Coronary artery (tissue), 2 donors: ENCODE results near the gene PHPT1.

Experiments used
- DNase-seq: peaks from one replicate; pipeline ENCODE4 v3.0.0-alpha.2; 2017; ENCODE audit warnings: low spot score
- H3K27ac ChIP-seq, 2 donors: fragments of 200-600 bp; sonication (generic); one replicate each; pipeline ENCODE4 v1.5.1; 2016 to 2019
- H3K4me3 ChIP-seq: fragments of 200-600 bp; sonication (generic); 2 replicates; pipeline ENCODE4 v1.5.1; 2016; ENCODE audit warnings: mild to moderate bottlenecking, moderate library complexity
- TF ChIP-seq, protein P1 (sequence below): fragments of 200-600 bp; sonication (generic); IDR thresholded peaks from one replicate; pipeline ENCODE4 v1.5.1; 2019; ENCODE audit warnings: antibody characterized with exemption

The PHPT1 gene

GRCh38 chr9:136857581-136858412 is 8.6 kb downstream of the PHPT1 start:
- peak; percentile 75 for DNase-seq
- H3K4me3 ChIP-seq, result no peak overlapping the region
- TF ChIP-seq, protein P1, sequence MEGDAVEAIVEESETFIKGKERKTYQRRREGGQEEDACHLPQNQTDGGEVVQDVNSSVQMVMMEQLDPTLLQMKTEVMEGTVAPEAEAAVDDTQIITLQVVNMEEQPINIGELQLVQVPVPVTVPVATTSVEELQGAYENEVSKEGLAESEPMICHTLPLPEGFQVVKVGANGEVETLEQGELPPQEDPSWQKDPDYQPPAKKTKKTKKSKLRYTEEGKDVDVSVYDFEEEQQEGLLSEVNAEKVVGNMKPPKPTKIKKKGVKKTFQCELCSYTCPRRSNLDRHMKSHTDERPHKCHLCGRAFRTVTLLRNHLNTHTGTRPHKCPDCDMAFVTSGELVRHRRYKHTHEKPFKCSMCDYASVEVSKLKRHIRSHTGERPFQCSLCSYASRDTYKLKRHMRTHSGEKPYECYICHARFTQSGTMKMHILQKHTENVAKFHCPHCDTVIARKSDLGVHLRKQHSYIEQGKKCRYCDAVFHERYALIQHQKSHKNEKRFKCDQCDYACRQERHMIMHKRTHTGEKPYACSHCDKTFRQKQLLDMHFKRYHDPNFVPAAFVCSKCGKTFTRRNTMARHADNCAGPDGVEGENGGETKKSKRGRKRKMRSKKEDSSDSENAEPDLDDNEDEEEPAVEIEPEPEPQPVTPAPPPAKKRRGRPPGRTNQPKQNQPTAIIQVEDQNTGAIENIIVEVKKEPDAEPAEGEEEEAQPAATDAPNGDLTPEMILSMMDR, result no peak
- no peak overlapping the region for H3K27ac ChIP-seq

DNA sequence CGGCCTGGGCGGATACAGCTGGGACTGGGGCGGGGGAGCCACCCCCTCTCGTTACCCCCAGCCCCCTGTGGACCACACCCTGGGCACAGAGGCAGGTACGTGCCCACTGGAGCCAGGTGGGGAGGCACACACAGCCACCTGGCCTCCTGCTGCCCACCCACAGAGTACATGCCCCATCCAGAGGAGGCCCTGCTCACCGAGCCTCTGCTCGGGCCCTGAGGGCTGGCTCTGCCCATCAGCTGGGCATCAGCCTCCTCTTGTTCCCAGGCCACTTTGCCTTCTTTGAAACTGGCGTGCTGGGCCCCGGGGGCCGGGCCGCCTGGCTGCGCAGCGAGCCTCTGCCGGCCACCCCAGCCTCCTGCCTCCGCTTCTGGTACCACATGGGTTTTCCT is 9.2 kb downstream of the PHPT1 start:
- DNase-seq, result no peak
- H3K27ac ChIP-seq, result peak overlapping the region; percentile 20 to 37

GRCh38 chr9:136858844-136859757 is 9.9 kb downstream of the PHPT1 start:
- DNase-seq, result peak; percentile 74
- TF ChIP-seq, protein P1, result no peak
- H3K27ac ChIP-seq, result peak overlapping the region; percentile 20 to 37
- no peak overlapping the region for H3K4me3 ChIP-seq

More for the DNA sequence above, 9.2 kb downstream of the PHPT1 start:
- H3K4me3 ChIP-seq, result no peak overlapping the region
- TF ChIP-seq, protein P1, result no peak

DNA sequence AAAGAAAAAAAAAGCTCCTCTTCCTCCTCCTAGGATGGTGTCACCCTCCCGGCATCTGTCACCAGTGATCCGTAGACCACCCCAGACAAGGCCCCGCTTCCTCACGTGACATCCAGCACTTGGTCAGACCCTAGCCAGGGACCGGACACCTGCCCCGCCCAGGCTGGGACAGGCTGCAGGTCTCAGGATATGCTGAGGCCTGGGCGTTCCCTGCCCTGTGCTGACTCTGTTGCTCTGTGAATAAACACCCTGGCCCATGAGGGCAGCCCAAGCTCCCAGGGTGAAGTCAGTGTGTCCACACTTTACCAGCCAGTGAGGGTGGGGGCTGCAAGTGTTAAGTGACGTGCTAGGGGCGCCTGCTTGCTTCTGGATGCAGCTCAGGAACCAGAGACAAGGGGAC is 11.3 kb downstream of the PHPT1 start:
- DNase-seq, result no peak
- Histone ChIP-seq H3K27ac (no peak overlapping the region), H3K4me3 (no peak overlapping the region)
- TF ChIP-seq, protein P1, result no peak

DNA sequence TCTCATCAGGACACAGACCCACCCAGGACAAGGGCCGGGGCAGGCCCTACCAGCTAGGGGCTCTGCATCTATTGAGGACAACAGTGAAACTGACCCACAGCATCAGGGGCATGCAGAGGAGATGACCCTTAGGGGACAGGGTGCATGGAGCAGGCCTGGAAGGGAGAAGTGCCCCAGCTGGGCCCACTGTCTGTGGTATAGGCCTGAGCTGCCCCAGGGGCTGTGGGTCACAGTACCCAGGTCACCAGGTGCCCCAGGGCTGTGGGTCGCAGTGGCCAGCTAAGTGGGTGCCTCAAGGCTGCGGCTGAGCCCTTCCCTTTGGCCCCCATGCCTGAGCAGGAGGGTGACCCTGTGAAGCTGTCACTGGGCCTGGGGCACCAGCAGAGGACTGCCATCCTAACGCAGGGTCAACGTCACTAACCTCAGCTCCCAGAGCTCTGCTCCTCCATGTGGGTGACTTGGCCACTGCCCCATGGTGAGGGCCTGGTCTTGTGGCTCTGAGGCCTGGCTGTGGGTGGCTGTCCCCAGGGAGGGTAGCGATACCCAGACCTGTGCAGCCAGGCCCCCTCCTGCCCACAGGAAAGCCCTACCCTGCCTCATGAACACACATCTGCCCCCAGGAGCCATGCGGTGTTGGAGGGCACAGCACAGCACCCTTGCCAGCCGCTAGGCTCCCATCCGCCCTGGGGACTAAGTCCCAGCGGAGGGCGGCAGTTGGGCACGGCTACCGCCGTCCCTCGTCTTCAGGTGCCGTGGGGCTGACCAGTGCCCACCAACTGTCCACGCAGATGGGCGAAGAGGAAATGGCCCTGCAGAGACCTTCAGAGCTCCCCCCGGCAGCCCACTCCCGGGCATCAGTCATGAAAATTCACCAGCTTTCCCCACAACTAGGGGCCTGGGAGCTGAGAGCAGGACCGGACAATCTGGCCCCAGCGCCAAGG is 12.0 kb downstream of the PHPT1 start:
- TF ChIP-seq, protein P1, result no peak
- Histone ChIP-seq H3K4me3 (no peak overlapping the region), H3K27ac (no peak overlapping the region)
- no peak for DNase-seq

- TF ChIP-seq, protein P1, result no peak
- no peak overlapping the region for H3K27ac ChIP-seq
- DNase-seq, result no peak
- no peak overlapping the region for H3K4me3 ChIP-seq
These were observed 12.8 kb downstream of the PHPT1 start for GRCh38 chr9:136861874-136862457.
